HG03469 (cell line): ENCODE measurements around the gene LAMA3.

Source experiments
- ATAC-seq: cut with Tn5 transposase; IDR thresholded peaks from one replicate; pipeline ENCODE4 v1.9.1; 2021; ENCODE audit warnings: mild to moderate bottlenecking, moderate library complexity, moderate number of reproducible peaks; ENCODE audit not compliant: unreplicated experiment

LAMA3 gene

GRCh38 chr18:23763343-23763742, 74.1 kb downstream of the LAMA3 start:
- no peak for ATAC-seq

GRCh38 chr18:23765931-23766330, 76.7 kb downstream of the LAMA3 start:
- no peak for ATAC-seq

GRCh38 chr18:23772327-23773024, 83.2 kb downstream of the LAMA3 start:
- no peak for ATAC-seq

- no peak for ATAC-seq
Measured at GRCh38 chr18:23776306-23776705, 87.1 kb downstream of the LAMA3 start.

GRCh38 chr18:23778828-23779227, 89.6 kb downstream of the LAMA3 start:
- ATAC-seq, result no peak

- no peak for ATAC-seq
Measured at GRCh38 chr18:23779696-23780303, 90.5 kb downstream of the LAMA3 start.

GRCh38 chr18:23784832-23785245, 95.6 kb downstream of the LAMA3 start:
- no peak for ATAC-seq

- ATAC-seq, result no peak
Measured at GRCh38 chr18:23793051-23793450, 103.8 kb downstream of the LAMA3 start.

GRCh38 chr18:23793985-23794867, 105.0 kb downstream of the LAMA3 start:
- no peak for ATAC-seq

- no peak for ATAC-seq
Measured at GRCh38 chr18:23798249-23798648, 109.0 kb downstream of the LAMA3 start.

GRCh38 chr18:23798824-23799223, 109.6 kb downstream of the LAMA3 start:
- no peak for ATAC-seq

- ATAC-seq, result no peak
Measured at GRCh38 chr18:23799540-23799939, 110.3 kb downstream of the LAMA3 start.

GRCh38 chr18:23800902-23801301, 111.6 kb downstream of the LAMA3 start:
- ATAC-seq, result no peak

- ATAC-seq, result no peak
Measured at GRCh38 chr18:23802817-23803216, 113.6 kb downstream of the LAMA3 start.

GRCh38 chr18:23803755-23804154, 114.5 kb downstream of the LAMA3 start:
- no peak for ATAC-seq

GRCh38 chr18:23805898-23806297, 116.6 kb downstream of the LAMA3 start:
- no peak for ATAC-seq

- no peak for ATAC-seq
Measured at GRCh38 chr18:23809415-23809814, 120.2 kb downstream of the LAMA3 start.

- peak; percentile 50 for ATAC-seq
Measured at GRCh38 chr18:23810396-23810795, 121.1 kb downstream of the LAMA3 start.

- ATAC-seq, result no peak
Measured at GRCh38 chr18:23811176-23811575, 121.9 kb downstream of the LAMA3 start.

GRCh38 chr18:23812546-23813440, 123.5 kb downstream of the LAMA3 start:
- ATAC-seq, result no peak
